Transverse colon (tissue), 4 donors: ENCODE results near the gene SMIM20. TPM values are rescaled to one million over a fixed set of nuclear protein-coding genes. Genes with fewer than 3 reads are reported as not detected.

ENCODE experiments used
- DNase-seq: peaks from one replicate; pipeline ENCODE4 v3.0.0-alpha.2; 2019
- H3K27ac ChIP-seq, 4 donors: fragments of 200-600 bp; sonication (generic); 2 replicates each; pipeline ENCODE4 v1.5.1; 2016 to 2018; ENCODE audit warnings: inconsistent platforms in 4 of 4
- H3K27me3 ChIP-seq: fragments of 200-600 bp; sonication (generic); 2 replicates; pipeline ENCODE4 v1.5.1; 2017; ENCODE audit warnings: inconsistent platforms
- H3K36me3 ChIP-seq, 4 donors: fragments of 200-600 bp; sonication (generic); 2 replicates each; pipeline ENCODE4 v1.5.1; 2017 to 2019; ENCODE audit warnings: inconsistent platforms in 4 of 4
- H3K4me1 ChIP-seq, 4 donors: fragments of 200-600 bp; sonication (generic); 2 replicates each; pipeline ENCODE4 v1.5.1; 2017 to 2020; ENCODE audit warnings: inconsistent platforms in 4 of 4
- H3K4me3 ChIP-seq, 4 donors: fragments of 200-600 bp; sonication (generic); 1 replicate in 1 of 4; 2 replicates in 3 of 4; pipeline versions ENCODE4 v1.5.1 to v1.6.1; 2017 to 2019; ENCODE audit warnings: inconsistent platforms in 4 of 4
- H3K9me3 ChIP-seq, 2 donors: fragments of 200-600 bp; sonication (generic); 2 replicates each; pipeline ENCODE4 v1.5.1; 2017 to 2019; ENCODE audit warnings: inconsistent platforms in 2 of 2
- EP300 ChIP-seq: sonication (generic); formaldehyde crosslinking; IDR thresholded peaks from one replicate; pipeline ENCODE4 v1.6.1; 2017; ENCODE audit warnings: antibody characterized with exemption, low read depth
- POLR2A ChIP-seq: fragments of 450-650 bp; IDR thresholded peaks from one replicate; pipeline ENCODE4 v1.6.1; 2016; ENCODE audit warnings: antibody characterized with exemption, mild to moderate bottlenecking, moderate library complexity
- POLR2AphosphoS5 ChIP-seq, 3 donors: sonication (generic); formaldehyde crosslinking; IDR thresholded peaks; one replicate each; pipeline ENCODE4 v1.6.1; 2016; ENCODE audit warnings: antibody characterized with exemption in 3 of 3
- WGBS, 2 donors: methylation state at CpG; one replicate each; pipeline ENCODE4 v1.1.5; 2018; ENCODE audit warnings: low coverage in 1 of 2; 5-methylcytosine and 5-hydroxymethylcytosine counted together
- in situ Hi-C, 4 donors: fragments of 200-750 bp; cut with MboI; loops; one replicate each; pipeline versions ENCODE4 v1.15.0 to v1.15.1; 2017; ENCODE audit warnings: low sequenced_read_pairs in 3 of 4, low pct_ligation_motif_present in 1 of 4, low pct_unique_long_range_greater_than_20kb in 1 of 4
- intact Hi-C: fragments of 100-400 bp; cut with DNase I; formaldehyde crosslinking; loops from one replicate; pipeline ENCODE4 v1.15.1; 2023; ENCODE audit warnings: low total_unique reads
- total RNA-seq, 4 donors: library from RNA; depleted of rRNA; stranded (reverse); fragments of >200 nt; gene quantifications; one replicate each; pipeline ENCODE4 v1.1.0, GENCODE V29; 2016
- TF ChIP-seq, protein P1 (sequence below), 5 experiments: fragments of 200-600 bp in 3 of 5; fragments of 450-650 bp in 2 of 5; sonication (generic) in 3 of 5; IDR thresholded peaks; 1 replicate in 2 of 5; 2 replicates in 3 of 5; pipeline ENCODE4 v1.5.1; 2016 to 2017; ENCODE audit warnings: antibody characterized with exemption in 5 of 5, inconsistent platforms in 3 of 5, mild to moderate bottlenecking in 2 of 5, moderate library complexity in 1 of 5

The SMIM20 gene
- total RNA-seq, 4 donors from 2014 or later: 1.8 to 46.8 (median 16.4) TPM

DNA sequence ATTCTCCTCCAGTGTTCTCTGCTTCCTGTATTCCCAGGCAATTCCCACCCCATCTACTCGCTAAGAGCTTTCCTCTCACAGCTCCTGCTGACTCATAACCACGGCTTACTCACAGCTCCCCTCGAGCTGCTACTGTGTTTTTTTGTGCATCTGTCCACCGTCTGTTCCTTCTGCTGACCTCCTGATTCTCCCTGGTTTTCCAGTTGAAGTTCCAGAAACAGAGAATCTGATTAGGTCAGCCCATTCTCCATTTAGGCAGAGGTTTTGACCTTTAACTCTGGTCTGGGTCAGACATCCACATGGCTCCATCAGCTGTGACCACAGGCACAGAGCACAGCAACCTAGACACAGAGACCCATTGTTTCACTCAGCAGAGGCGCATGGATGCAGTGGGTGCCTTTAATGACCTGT, 5.5 kb upstream of the SMIM20 start:
- no peak for TF ChIP-seq POLR2A
- TF ChIP-seq EP300: no peak
- TF ChIP-seq POLR2AphosphoS5 (IDR thresholded peaks at IDR 0.05): no peak
- TF ChIP-seq, protein P1, sequence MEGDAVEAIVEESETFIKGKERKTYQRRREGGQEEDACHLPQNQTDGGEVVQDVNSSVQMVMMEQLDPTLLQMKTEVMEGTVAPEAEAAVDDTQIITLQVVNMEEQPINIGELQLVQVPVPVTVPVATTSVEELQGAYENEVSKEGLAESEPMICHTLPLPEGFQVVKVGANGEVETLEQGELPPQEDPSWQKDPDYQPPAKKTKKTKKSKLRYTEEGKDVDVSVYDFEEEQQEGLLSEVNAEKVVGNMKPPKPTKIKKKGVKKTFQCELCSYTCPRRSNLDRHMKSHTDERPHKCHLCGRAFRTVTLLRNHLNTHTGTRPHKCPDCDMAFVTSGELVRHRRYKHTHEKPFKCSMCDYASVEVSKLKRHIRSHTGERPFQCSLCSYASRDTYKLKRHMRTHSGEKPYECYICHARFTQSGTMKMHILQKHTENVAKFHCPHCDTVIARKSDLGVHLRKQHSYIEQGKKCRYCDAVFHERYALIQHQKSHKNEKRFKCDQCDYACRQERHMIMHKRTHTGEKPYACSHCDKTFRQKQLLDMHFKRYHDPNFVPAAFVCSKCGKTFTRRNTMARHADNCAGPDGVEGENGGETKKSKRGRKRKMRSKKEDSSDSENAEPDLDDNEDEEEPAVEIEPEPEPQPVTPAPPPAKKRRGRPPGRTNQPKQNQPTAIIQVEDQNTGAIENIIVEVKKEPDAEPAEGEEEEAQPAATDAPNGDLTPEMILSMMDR (IDR thresholded peaks at IDR 0.05): no peak
- in situ Hi-C loops: no loop called here
- 57 to 61% methylated on average over 4 to 5 of the region's 5 CpGs for WGBS, 2 donors

DNA sequence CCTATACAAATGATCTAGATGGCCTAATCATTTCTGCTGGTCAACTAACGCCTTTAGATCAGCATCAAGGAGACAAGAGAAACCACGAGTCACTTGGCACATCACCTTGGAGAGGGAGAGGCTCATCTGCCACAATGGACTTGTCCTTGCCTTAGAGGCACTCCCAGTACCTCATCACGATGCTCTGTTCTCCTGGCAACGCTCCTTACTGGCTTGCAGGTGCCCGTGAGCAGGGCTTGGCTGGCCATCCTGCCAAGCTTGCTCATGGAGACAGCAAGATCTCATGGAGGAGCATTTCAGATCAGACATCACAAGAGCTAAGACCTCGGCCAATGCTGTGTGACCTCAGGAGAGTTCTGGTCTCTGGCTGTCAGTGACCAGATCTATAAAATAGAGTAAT, 2.7 kb upstream of the SMIM20 start:
- Histone ChIP-seq H3K9me3 (no peaks in the 10 kb centered on the region), H3K27me3 (no peaks in the 10 kb centered on the region), H3K4me3 (no peak overlapping the region), H3K36me3 (no peaks in the 10 kb centered on the region), H3K4me1 (peaks cover 2 to 20% (median 8%) of the 10 kb centered on the region in 4 donors), H3K27ac (no peak overlapping the region)
- TF ChIP-seq EP300: no peak
- in situ Hi-C loops: no loop called here
- DNase-seq: no peak
- intact Hi-C loops: no loop called here
- WGBS, 2 donors: 87% methylated on average over 6 of the region's 6 CpGs; no CpG with 5 or more reads in 1 of the 2 donors

More for the DNA sequence above, 5.5 kb upstream of the SMIM20 start:
- H3K27me3 ChIP-seq: no peaks in the 10 kb centered on the region
- peaks cover 0 to 7% (median 5%) of the 10 kb centered on the region in 4 donors for H3K4me1 ChIP-seq
- no peaks in the 10 kb centered on the region for H3K9me3 ChIP-seq
- intact Hi-C loops: no loop called here
- H3K27ac ChIP-seq: no peak overlapping the region
- no peak for DNase-seq
- no peaks in the 10 kb centered on the region for H3K36me3 ChIP-seq
- no peak overlapping the region for H3K4me3 ChIP-seq

DNA sequence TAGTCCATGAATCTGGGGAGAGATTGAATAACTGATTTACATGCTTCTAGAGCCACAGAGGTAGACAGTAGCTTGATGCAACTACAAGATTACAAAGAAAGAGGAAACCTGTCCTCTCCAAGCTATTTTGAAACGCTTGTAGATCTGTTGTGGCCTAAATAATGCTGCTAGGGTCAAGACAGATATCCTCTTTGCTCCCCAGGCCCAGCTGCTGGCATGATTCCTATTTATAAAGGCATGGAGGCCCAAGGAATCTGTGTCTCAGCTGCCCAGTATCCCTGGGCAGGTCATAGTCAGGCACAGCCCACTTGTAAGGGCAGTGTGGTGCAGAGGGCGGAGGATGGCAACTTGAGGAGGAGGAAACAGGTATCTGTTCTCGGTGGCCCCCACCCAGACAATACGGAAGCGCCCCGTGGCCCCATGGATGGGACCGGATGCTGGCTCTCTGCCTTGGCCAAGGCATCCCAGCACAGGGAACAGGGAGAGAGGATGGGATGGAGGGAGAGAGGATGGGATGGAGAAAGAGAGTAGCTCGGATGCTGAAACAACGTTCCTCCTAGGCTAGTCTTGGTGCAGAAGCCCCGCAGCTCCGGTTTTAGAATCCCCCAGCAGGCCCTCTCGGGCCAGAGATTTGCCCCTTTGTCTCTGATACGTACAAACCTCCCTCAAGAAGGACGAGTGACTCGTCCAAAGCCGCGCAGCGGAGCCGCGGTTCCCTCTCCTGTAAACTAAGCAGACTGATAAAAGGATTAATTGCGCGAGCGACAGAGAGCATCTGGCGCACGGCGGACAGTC, 767 bp upstream of the SMIM20 start:
- TF ChIP-seq POLR2A (no peak), POLR2AphosphoS5 (IDR thresholded peaks at IDR 0.05) (no peak), EP300 (no peak)
- TF ChIP-seq, protein P1 (IDR thresholded peaks at IDR 0.05): no peak
- in situ Hi-C loops (no loop called here), intact Hi-C loops (no loop called here)
- Histone ChIP-seq H3K4me1 (peaks cover 2 to 20% (median 8%) of the 10 kb centered on the region in 4 donors), H3K9me3 (no peaks in the 10 kb centered on the region), H3K27ac (peak overlapping the region; percentile 89 to 93 (median 92)), H3K36me3 (no peaks in the 10 kb centered on the region), H3K4me3 (peak overlapping the region; percentile 43 to 69 (median 57)), H3K27me3 (no peaks in the 10 kb centered on the region)
- 2 to 10% methylated on average over 11 to 26 of the region's 26 CpGs for WGBS, 2 donors
- peak; percentile 67 for DNase-seq

DNA sequence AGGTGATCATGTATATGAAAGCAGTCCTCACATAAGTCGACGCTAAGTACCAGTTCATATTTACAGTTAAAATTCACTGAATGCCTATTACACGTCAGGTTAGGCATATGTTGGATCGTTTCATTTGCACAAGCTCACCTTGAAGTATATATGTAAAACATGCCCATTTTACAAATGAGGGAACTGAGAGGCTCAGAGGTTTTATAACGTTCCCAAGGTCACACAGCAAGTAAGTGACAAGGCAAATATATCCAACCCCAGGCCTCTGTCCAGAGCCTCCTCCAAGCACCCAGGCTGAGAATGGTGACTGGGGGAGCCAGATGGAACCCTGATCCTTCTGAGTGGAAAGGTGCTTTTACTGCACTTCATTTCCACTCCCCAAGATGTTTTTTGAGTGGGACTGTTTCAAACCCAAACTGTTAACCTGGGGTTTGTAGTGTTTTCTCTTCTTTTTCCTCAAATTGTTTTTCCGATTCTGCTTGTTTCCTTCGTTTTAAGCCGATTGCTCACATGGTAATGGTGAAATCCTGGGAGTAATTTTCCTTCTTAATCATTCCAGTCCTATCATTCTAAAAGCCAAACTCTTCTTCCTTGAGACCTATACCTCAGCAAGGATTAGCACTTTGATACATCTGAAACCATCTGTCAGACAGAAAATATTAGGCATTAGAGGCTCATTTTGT, 791 bp downstream of the SMIM20 start:
- intact Hi-C loops: no loop called here

More for the DNA sequence above, 791 bp downstream of the SMIM20 start:
- Histone ChIP-seq H3K9me3 (no peaks in the 10 kb centered on the region), H3K27ac (peak overlapping the region; percentile 89 to 93 (median 92)), H3K36me3 (no peaks in the 10 kb centered on the region), H3K4me3 (peak overlapping the region; percentile 50 to 69 (median 60)), H3K4me1 (peaks cover 2 to 25% (median 11%) of the 10 kb centered on the region in 4 donors), H3K27me3 (no peaks in the 10 kb centered on the region)
- no peak for DNase-seq
- in situ Hi-C loops: no loop called here
- TF ChIP-seq, protein P1 (IDR thresholded peaks at IDR 0.05): no peak
- TF ChIP-seq POLR2AphosphoS5 (IDR thresholded peaks at IDR 0.05) (no peak), POLR2A (no peak)
- WGBS, 2 donors: 55 to 78% methylated on average over 6 to 8 of the region's 8 CpGs
